IMR-90 (cell line): Measurements from ENCODE around the gene C14orf93. TPM values are rescaled to one million over a fixed set of nuclear protein-coding genes. Genes with fewer than 3 reads are reported as not detected.

Experiments
- ATAC-seq: fragments of 200-7000 bp; cut with Tn5 transposase; 2 replicates; pipeline ENCODE4 v1.9.1; 2020; ENCODE audit warnings: low read depth, mild to moderate bottlenecking, moderate library complexity
- BruUV-seq: library from RNA; stranded (reverse); fragments of 400-500 nt; replicated peaks from 2 replicates; lab custom pipeline; 2021; lab: Mats Ljungman, UMichigan
- CTCF ChIA-PET: fragments of 300-600 bp; formaldehyde crosslinking; extraction: SDS; loops from one replicate; lab custom pipeline; 2021; ENCODE audit warnings: antibody characterized with exemption; lab: Yijun Ruan, JAX
- POLR2A ChIA-PET: fragments of 300-600 bp; sonication (Branson Sonifier 250); formaldehyde crosslinking; loops from one replicate; lab custom pipeline; 2022; ENCODE audit warnings: antibody characterized with exemption; ENCODE audit not compliant: unreplicated experiment; lab: Charles Lee
- DNase-seq: peaks from one replicate; pipeline ENCODE4 v3.0.0; 2013
- H2AFZ ChIP-seq: replicated peaks from 2 replicates; pipeline ENCODE3; 2013; ENCODE audit warnings: low read length, mild to moderate bottlenecking; ENCODE audit not compliant: poor library complexity
- H2AK5ac ChIP-seq: 2 replicates; pipeline ENCODE4 v1.6.1; 2013; ENCODE audit warnings: low read depth, low read length, inconsistent platforms
- H2AK9ac ChIP-seq: replicated peaks from 2 replicates; pipeline ENCODE3; 2013; ENCODE audit warnings: mild to moderate bottlenecking, low read depth, low read length, moderate library complexity; ENCODE audit not compliant: poor library complexity
- H2BK120ac ChIP-seq: 2 replicates; pipeline ENCODE4 v1.6.1; 2013; ENCODE audit warnings: low read depth, low read length, inconsistent platforms
- H2BK15ac ChIP-seq: 3 replicates; pipeline ENCODE4 v1.6.1; 2013; ENCODE audit warnings: low read depth, low read length, inconsistent platforms
- H2BK20ac ChIP-seq: 2 replicates; pipeline ENCODE4 v1.6.1; 2013; ENCODE audit warnings: low read depth, mild to moderate bottlenecking, inconsistent platforms, low read length, moderate library complexity
- H2BK5ac ChIP-seq: 2 replicates; pipeline ENCODE4 v1.6.1; 2013; ENCODE audit warnings: mild to moderate bottlenecking, low read depth, low read length, inconsistent platforms; ENCODE audit not compliant: poor library complexity, severe bottlenecking
- H3K14ac ChIP-seq: replicated peaks from 2 replicates; pipeline ENCODE4 v1.6.1; 2013; ENCODE audit warnings: low read depth, low read length, inconsistent platforms
- H3K18ac ChIP-seq: 2 replicates; pipeline ENCODE4 v1.6.1; 2013; ENCODE audit warnings: low read depth, low read length, control low read depth
- H3K23ac ChIP-seq: 2 replicates; pipeline ENCODE4 v1.6.1; 2013; ENCODE audit warnings: low read depth, low read length, inconsistent platforms
- H3K27ac ChIP-seq: 2 replicates; pipeline ENCODE4 v1.5.1; 2013; ENCODE audit warnings: mild to moderate bottlenecking, control low read depth, low read length; ENCODE audit not compliant: insufficient read depth
- H3K27me3 ChIP-seq: 2 replicates; pipeline ENCODE4 v1.6.1; 2013; ENCODE audit warnings: low read length; ENCODE audit not compliant: control insufficient read depth, insufficient read depth
- H3K36me3 ChIP-seq: 2 replicates; pipeline ENCODE4 v1.6.1; 2013; ENCODE audit warnings: low read length, mixed read lengths; ENCODE audit not compliant: control insufficient read depth, insufficient read depth
- H3K4ac ChIP-seq: 2 replicates; pipeline ENCODE4 v1.6.1; 2013; ENCODE audit warnings: low read depth, low read length, inconsistent platforms
- H3K4me1 ChIP-seq: 2 replicates; pipeline ENCODE4 v1.6.1; 2013; ENCODE audit warnings: low read length, mixed read lengths; ENCODE audit not compliant: control insufficient read depth, insufficient read depth
- H3K4me2 ChIP-seq: 2 replicates; pipeline ENCODE4 v1.6.1; 2013; ENCODE audit warnings: low read depth, mild to moderate bottlenecking, control low read depth, low read length, moderate library complexity
- H3K4me3 ChIP-seq: 2 replicates; pipeline ENCODE4 v1.5.1; 2013; ENCODE audit warnings: low read depth, mild to moderate bottlenecking, control low read depth, low read length, moderate library complexity; ENCODE audit not compliant: insufficient read depth
- H3K56ac ChIP-seq: 2 replicates; pipeline ENCODE4 v1.6.1; 2013; ENCODE audit warnings: low read length, inconsistent platforms; ENCODE audit not compliant: insufficient read depth; ENCODE audit errors: extremely low read depth
- H3K79me1 ChIP-seq, 2 experiments: 2 replicates each; pipeline ENCODE4 v1.6.1; 2013; ENCODE audit warnings: low read length in 2 of 2, inconsistent platforms in 1 of 2, low read depth in 1 of 2
- H3K9ac ChIP-seq: 2 replicates; pipeline ENCODE4 v1.6.1; 2013; ENCODE audit warnings: low read depth, low read length, control low read depth
- H3K9me1 ChIP-seq: 2 replicates; pipeline ENCODE4 v1.6.1; 2013; ENCODE audit warnings: low read length, inconsistent platforms; ENCODE audit not compliant: insufficient read depth
- H3K9me3 ChIP-seq: 2 replicates; pipeline ENCODE4 v1.6.1; 2013; ENCODE audit warnings: low read length; ENCODE audit not compliant: control insufficient read depth, insufficient read depth
- H4K20me1 ChIP-seq: 2 replicates; pipeline ENCODE4 v1.6.1; 2013; ENCODE audit warnings: low read length, inconsistent platforms; ENCODE audit not compliant: insufficient read depth
- H4K5ac ChIP-seq: 2 replicates; pipeline ENCODE4 v1.6.1; 2013; ENCODE audit warnings: mild to moderate bottlenecking, low read depth, low read length, control low read depth
- H4K8ac ChIP-seq, 2 experiments: 2 replicates each; pipeline ENCODE4 v1.6.1; 2013; ENCODE audit warnings: low read depth in 2 of 2, low read length in 2 of 2, control low read depth in 1 of 2, inconsistent platforms in 1 of 2
- H4K91ac ChIP-seq: 2 replicates; pipeline ENCODE4 v1.6.1; 2013; ENCODE audit warnings: low read depth, low read length, inconsistent platforms; ENCODE audit not compliant: insufficient read depth
- CEBPB ChIP-seq: IDR thresholded peaks from 2 replicates; pipeline ENCODE4 v1.6.1; 2012; ENCODE audit warnings: low read depth, low read length, improper control_type of control experiment
- CHD1 ChIP-seq: IDR thresholded peaks from 2 replicates; pipeline ENCODE4 v1.6.1; 2012; ENCODE audit warnings: low read depth, low read length, improper control_type of control experiment
- WGBS, 2 experiments: methylation state at CpG; one replicate each; pipeline versions ENCODE4 v1.1.5 to v1.1.7; 2013; ENCODE audit warnings: missing lambda C conversion rate in 2 of 2; ENCODE audit not compliant: insufficient read length in 1 of 2; ENCODE audit errors: extremely low coverage in 2 of 2; 5-methylcytosine and 5-hydroxymethylcytosine counted together
- dilution Hi-C: fragments of 300-500 bp; cut with HindIII; formaldehyde crosslinking; loops from one replicate; pipeline ENCODE4 v1.14.3; 2018; ENCODE audit warnings: low sequenced_read_pairs; ENCODE audit not compliant: unreplicated experiment
- in situ Hi-C: fragments of 300-500 bp; cut with MboI; formaldehyde crosslinking; loops from 3 replicates; pipeline ENCODE4 v1.14.3; 2019; ENCODE audit warnings: low sequenced_read_pairs, inconsistent platforms, mixed read lengths
- intact Hi-C: fragments of 100-400 bp; cut with micrococcal nuclease; formaldehyde crosslinking; loops from 2 replicates; pipeline ENCODE4 v1.10.0; 2022
- polyA plus RNA-seq, 3 experiments: library from polyadenylated mRNA; depleted of rRNA; stranded (reverse); fragments of >200 nt; gene quantifications; 2 replicates each; pipeline ENCODE4 v1.2.3, GENCODE V29; 2012; ENCODE audit warnings: low replicate concordance in 1 of 3
- total RNA-seq: library from RNA; depleted of rRNA; stranded (reverse); fragments of >200 nt; gene quantifications from 2 replicates; pipeline ENCODE4 v1.2.3, GENCODE V29; 2012

The C14orf93 gene
- total and polyA plus RNA-seq, 2 of the 4 experiments (the other 2 are of a cell fraction): 5.4 to 5.7 TPM

- Histone ChIP-seq H3K4ac (peak overlapping the region; percentile 96), H2BK20ac (peak overlapping the region; percentile 71), H3K18ac (peak overlapping the region; percentile 90), H3K27ac (peak overlapping the region; percentile 97), H3K27me3 (no peaks in the 10 kb centered on the region), H3K79me1 (peaks cover 44 to 78% of the 10 kb centered on the region in 2 experiments), H2AK5ac (peak overlapping the region; percentile 92), H4K8ac (peak overlapping the region; percentile 42 to 75), H3K9me1 (peaks cover 5% of the 10 kb centered on the region; the same call in 1 of the 2 replicates), H3K9ac (peak overlapping the region; percentile 71), H3K4me1 (peaks cover 41% of the 10 kb centered on the region), H4K91ac (peak overlapping the region; percentile 98), H2AK9ac (peak overlapping the region; percentile 79), H3K36me3 (peaks cover 51% of the 10 kb centered on the region), H2BK120ac (peak overlapping the region; percentile 89), H4K5ac (peak overlapping the region; percentile 63), H4K20me1 (peaks cover 44% of the 10 kb centered on the region), H3K56ac (peak overlapping the region; percentile 88), H2BK5ac (peak overlapping the region; percentile 86), H2AFZ (no peak overlapping the region), H3K4me2 (peak overlapping the region; percentile 78), H3K4me3 (no peak overlapping the region), H3K14ac (peak overlapping the region; percentile 86), H3K9me3 (no peaks in the 10 kb centered on the region), H3K23ac (peak overlapping the region; percentile 95), H2BK15ac (peak overlapping the region; percentile 80)
- POLR2A ChIA-PET: interaction anchor here (1.4 kb wide), 1 partner anchor 10 kb away, joined by 12 read pairs; no protein-coding TSS in a partner anchor
- 67% methylated on average over 3 of the region's 6 CpGs; no CpG with 5 or more reads in 1 of the 2 experiments for WGBS, 2 experiments
- in situ Hi-C loops (no loop called here), dilution Hi-C loops (no loop called here), intact Hi-C loops (no loop called here)
- ATAC-seq: no peak
- peak; percentile 58; the same call in 1 of the 2 replicates for TF ChIP-seq CEBPB
- TF ChIP-seq CHD1: no peak
- CTCF ChIA-PET: interaction anchor here (0.5 to 1.8 kb wide), 8 partner anchors 9 to 405 kb away, joined by 3 to 7 read pairs (median 3); no protein-coding TSS in a partner anchor
- BruUV-seq: no TSS peak
- peak; percentile 63 for DNase-seq
These were observed 33.1 kb downstream of the C14orf93 start for GRCh38 chr14:22976620-22977433.
